CD14-positive monocyte (primary cell): Measurements from ENCODE around the gene IKZF1. TPM values are rescaled to one million over a fixed set of nuclear protein-coding genes. Genes with fewer than 3 reads are reported as not detected.

Experiments used
- DNase-seq, 3 donors: peaks; one replicate each; pipeline ENCODE4 v3.0.0-alpha.2; 2011 to 2022
- H2AFZ ChIP-seq: 2 replicates; pipeline ENCODE4 v1.6.0; 2012; ENCODE audit warnings: mild to moderate bottlenecking, low read depth, low read length, inconsistent platforms; ENCODE audit not compliant: insufficient read depth, poor library complexity, severe bottlenecking
- H3K27ac ChIP-seq, 2 donors: 1 replicate in 1 of 2; 2 replicates in 1 of 2; pipeline ENCODE4 v1.5.1; 2012 to 2013; ENCODE audit warnings: low read length in 2 of 2, control low read depth in 1 of 2, inconsistent platforms in 1 of 2, low read depth in 1 of 2, mild to moderate bottlenecking in 1 of 2
- H3K27me3 ChIP-seq, 2 donors: one replicate each; pipeline versions ENCODE4 v1.6.0 to v1.6.1; 2011 to 2013; ENCODE audit warnings: low read length in 2 of 2; ENCODE audit not compliant: control insufficient read depth in 2 of 2, insufficient read depth in 2 of 2
- H3K36me3 ChIP-seq, 2 donors: replicated peaks in 1 of 2; 1 replicate in 1 of 2; 2 replicates in 1 of 2; pipeline versions ENCODE4 v1.5.1 to v1.6.1; 2012 to 2013; ENCODE audit warnings: low read length in 2 of 2, control low read depth in 1 of 2, inconsistent platforms in 1 of 2, mild to moderate bottlenecking in 1 of 2; ENCODE audit not compliant: insufficient read depth in 2 of 2, control insufficient read depth in 1 of 2
- H3K4me1 ChIP-seq, 2 donors: 1 replicate in 1 of 2; 2 replicates in 1 of 2; pipeline versions ENCODE4 v1.5.1 to v1.6.1; 2012 to 2013; ENCODE audit warnings: low read length in 2 of 2, control low read depth in 1 of 2, inconsistent platforms in 1 of 2, mild to moderate bottlenecking in 1 of 2, moderate library complexity in 1 of 2; ENCODE audit not compliant: insufficient read depth in 2 of 2, control insufficient read depth in 1 of 2
- H3K4me2 ChIP-seq: replicated peaks from 2 replicates; pipeline ENCODE3; 2012; ENCODE audit warnings: low read length, moderate library complexity, mild to moderate bottlenecking; ENCODE audit not compliant: poor library complexity, severe bottlenecking; ENCODE audit errors: extremely low read depth
- H3K4me3 ChIP-seq, 3 experiments: fragments of 200-600 bp in 1 of 3; sonication (generic) in 1 of 3; replicated peaks in 1 of 3; 1 replicate in 2 of 3; 2 replicates in 1 of 3; pipeline ENCODE4 v1.5.1; 2011 to 2013; ENCODE audit warnings: low read length in 3 of 3, mild to moderate bottlenecking in 3 of 3, control low read depth in 2 of 3, low read depth in 2 of 3, inconsistent platforms in 1 of 3, moderate library complexity in 1 of 3
- H3K79me2 ChIP-seq: 2 replicates; pipeline ENCODE4 v1.6.0; 2012; ENCODE audit warnings: mild to moderate bottlenecking, control low read depth, inconsistent platforms, low read length, moderate library complexity; ENCODE audit not compliant: insufficient read depth
- H3K9ac ChIP-seq: 2 replicates; pipeline ENCODE4 v1.6.0; 2017; ENCODE audit warnings: low read length, mild to moderate bottlenecking; ENCODE audit not compliant: insufficient read depth, poor library complexity, severe bottlenecking
- H3K9me3 ChIP-seq, 2 donors: replicated peaks in 1 of 2; 1 replicate in 1 of 2; 2 replicates in 1 of 2; pipeline versions ENCODE4 v1.5.1 to v1.6.1; 2012 to 2013; ENCODE audit warnings: low read length in 2 of 2, control low read depth in 1 of 2; ENCODE audit not compliant: control insufficient read depth in 1 of 2, insufficient read depth in 1 of 2
- H4K20me1 ChIP-seq: 2 replicates; pipeline ENCODE4 v1.6.0; 2012; ENCODE audit warnings: mild to moderate bottlenecking, low read length, control low read depth, moderate library complexity; ENCODE audit not compliant: insufficient read depth
- H3K27ac Mint-ChIP-seq, 7 donors: one replicate each; pipeline ENCODE4 v1.8.0; 2020; ENCODE audit warnings: mild to moderate bottlenecking in 7 of 7, mixed read lengths in 7 of 7, moderate library complexity in 6 of 7, inconsistent platforms in 2 of 7
- H3K27me3 Mint-ChIP-seq, 3 donors: one replicate each; pipeline ENCODE4 v1.8.0; 2021 to 2022; ENCODE audit warnings: low read depth in 3 of 3, mild to moderate bottlenecking in 3 of 3, mixed read lengths in 3 of 3, moderate library complexity in 3 of 3, inconsistent platforms in 1 of 3
- H3K36me3 Mint-ChIP-seq, 2 donors: one replicate each; pipeline ENCODE4 v1.8.0; 2020; ENCODE audit warnings: mixed read lengths in 2 of 2, inconsistent platforms in 1 of 2, mild to moderate bottlenecking in 1 of 2
- H3K4me1 Mint-ChIP-seq: one replicate; pipeline ENCODE4 v1.8.0; 2020; ENCODE audit warnings: mild to moderate bottlenecking, mixed read lengths
- H3K4me3 Mint-ChIP-seq, 2 donors: one replicate each; pipeline ENCODE4 v1.8.0; 2020; ENCODE audit warnings: mild to moderate bottlenecking in 2 of 2, mixed read lengths in 2 of 2, moderate library complexity in 1 of 2
- H3K9me3 Mint-ChIP-seq, 7 donors: one replicate each; pipeline ENCODE4 v1.8.0; 2020 to 2022; ENCODE audit warnings: mixed read lengths in 7 of 7, mild to moderate bottlenecking in 6 of 7, moderate library complexity in 6 of 7, inconsistent platforms in 2 of 7
- WGBS: methylation state at CpG from one replicate; pipeline ENCODE4 v1.1.5; 2013; ENCODE audit warnings: missing lambda C conversion rate; ENCODE audit not compliant: insufficient coverage; 5-methylcytosine and 5-hydroxymethylcytosine counted together
- intact Hi-C, 2 donors: fragments of 100-400 bp; cut with micrococcal nuclease; formaldehyde crosslinking; loops; one replicate each; pipeline versions ENCODE4 v1.15.0 to v1.15.1; 2023
- polyA plus RNA-seq, 3 donors: library from polyadenylated mRNA; depleted of rRNA in 1 of 3; unstranded in 2 of 3; stranded (reverse) in 1 of 3; fragments of 300-500 nt in 2 of 3; fragments of >200 nt in 1 of 3; fragmentation: Illumina TruSeq in 2 of 3; gene quantifications; 1 replicate in 2 of 3; 2 replicates in 1 of 3; pipeline ENCODE4 v1.2.3, GENCODE V29; 2012 to 2021
- TF ChIP-seq, protein P1 (sequence below): fragments of 200-600 bp; IDR thresholded peaks from one replicate; pipeline ENCODE4 v1.8.0; 2022; ENCODE audit warnings: antibody characterized with exemption, mild to moderate bottlenecking

Gene IKZF1
- polyA plus RNA-seq, 3 donors = 38.4 to 130 (median 80.2) TPM

DNA sequence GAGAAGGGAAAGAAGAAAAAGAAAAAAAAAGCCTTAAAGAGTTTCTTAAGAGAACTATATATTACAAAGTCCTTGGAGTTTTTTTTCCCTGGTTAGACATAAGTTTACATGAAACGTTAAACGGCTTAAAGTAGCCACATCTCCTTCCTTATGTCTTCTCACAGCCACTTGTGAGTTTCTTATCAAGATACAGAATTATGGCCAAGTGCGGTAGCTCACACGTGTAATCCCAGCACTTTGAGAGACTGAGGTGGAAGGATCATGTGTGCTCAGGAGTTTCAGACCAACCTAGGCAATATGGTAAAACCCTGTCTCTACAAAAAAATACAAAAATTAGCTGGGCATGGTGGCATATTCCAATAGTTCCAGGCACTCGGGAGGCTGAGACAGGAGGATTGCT lies 54.3 kb downstream of the IKZF1 start:
- peaks cover 93% of the 10 kb centered on the region for H3K4me1 Mint-ChIP-seq
- WGBS = 100% methylated on average over 1 of the region's 5 CpGs
- Histone ChIP-seq H3K27ac (peak overlapping the region in 1 of 2 donors; percentile 97), H2AFZ (no peak overlapping the region), H3K4me1 (peaks cover 62 to 77% of the 10 kb centered on the region in 2 donors), H3K4me2 (no peak overlapping the region), H3K79me2 (peaks cover 86% of the 10 kb centered on the region), H4K20me1 (peaks cover 92% of the 10 kb centered on the region), H3K9ac (no peak overlapping the region), H3K36me3 (peaks cover 57 to 78% of the 10 kb centered on the region in 2 donors), H3K27me3 (no peaks in the 10 kb centered on the region), H3K9me3 (no peaks in the 10 kb centered on the region), H3K4me3 (no peak overlapping the region)
- no peaks in the 10 kb centered on the region for H3K27me3 Mint-ChIP-seq
- peak overlapping the region in 6 of 7 donors; percentile 96 to 100 (median 99) for H3K27ac Mint-ChIP-seq
- peaks cover 0 to 2% (median 0%) of the 10 kb centered on the region in 7 donors for H3K9me3 Mint-ChIP-seq
- intact Hi-C loops = loop anchor here (5.0 kb wide), 4 partner anchors 41 to 141 kb away; no protein-coding TSS in a partner anchor
- H3K36me3 Mint-ChIP-seq = peaks cover 68 to 86% of the 10 kb centered on the region in 2 donors
- no peak overlapping the region for H3K4me3 Mint-ChIP-seq
- no peak for DNase-seq
- TF ChIP-seq, protein P1, sequence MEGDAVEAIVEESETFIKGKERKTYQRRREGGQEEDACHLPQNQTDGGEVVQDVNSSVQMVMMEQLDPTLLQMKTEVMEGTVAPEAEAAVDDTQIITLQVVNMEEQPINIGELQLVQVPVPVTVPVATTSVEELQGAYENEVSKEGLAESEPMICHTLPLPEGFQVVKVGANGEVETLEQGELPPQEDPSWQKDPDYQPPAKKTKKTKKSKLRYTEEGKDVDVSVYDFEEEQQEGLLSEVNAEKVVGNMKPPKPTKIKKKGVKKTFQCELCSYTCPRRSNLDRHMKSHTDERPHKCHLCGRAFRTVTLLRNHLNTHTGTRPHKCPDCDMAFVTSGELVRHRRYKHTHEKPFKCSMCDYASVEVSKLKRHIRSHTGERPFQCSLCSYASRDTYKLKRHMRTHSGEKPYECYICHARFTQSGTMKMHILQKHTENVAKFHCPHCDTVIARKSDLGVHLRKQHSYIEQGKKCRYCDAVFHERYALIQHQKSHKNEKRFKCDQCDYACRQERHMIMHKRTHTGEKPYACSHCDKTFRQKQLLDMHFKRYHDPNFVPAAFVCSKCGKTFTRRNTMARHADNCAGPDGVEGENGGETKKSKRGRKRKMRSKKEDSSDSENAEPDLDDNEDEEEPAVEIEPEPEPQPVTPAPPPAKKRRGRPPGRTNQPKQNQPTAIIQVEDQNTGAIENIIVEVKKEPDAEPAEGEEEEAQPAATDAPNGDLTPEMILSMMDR = no peak

DNA sequence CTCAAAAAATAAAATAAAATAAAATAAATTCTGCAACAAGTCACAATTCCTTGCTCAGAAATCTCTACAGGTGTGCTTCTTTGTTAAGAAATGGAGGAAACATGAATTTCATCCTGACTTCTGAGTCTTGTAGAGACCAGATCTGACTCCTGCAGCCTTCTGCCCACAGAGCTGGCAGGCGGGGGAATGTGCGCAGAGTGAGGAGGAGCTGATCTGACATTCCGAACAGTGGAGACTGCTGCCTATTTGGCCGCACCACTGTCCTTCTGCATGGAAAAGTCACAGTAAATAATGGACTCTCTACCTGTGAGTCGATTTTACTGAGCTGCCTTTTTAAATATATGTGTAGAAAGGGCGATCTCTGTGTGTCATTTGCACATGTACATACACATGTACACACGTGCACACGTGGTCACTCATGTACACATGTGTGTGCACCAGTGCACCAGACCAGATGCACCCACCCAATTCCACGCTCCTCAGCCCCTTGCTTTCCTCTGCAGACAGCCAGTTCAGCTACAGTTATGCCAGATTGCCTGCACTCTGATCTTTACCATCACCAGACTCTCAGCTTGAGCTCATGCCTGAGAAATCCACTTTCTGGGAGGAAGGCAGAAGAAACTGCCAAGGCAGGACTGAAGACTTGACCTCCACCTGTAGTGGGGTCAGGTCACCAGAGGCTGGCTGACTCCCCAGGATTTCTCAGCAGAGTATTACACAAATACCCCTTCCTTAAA lies 54.9 kb downstream of the IKZF1 start:
- H3K27ac Mint-ChIP-seq = peak overlapping the region in 5 of 7 donors; percentile 35 to 96 (median 62)

More for the DNA sequence above, 54.9 kb downstream of the IKZF1 start:
- TF ChIP-seq, protein P1 = no peak
- Histone ChIP-seq H3K27me3 (no peaks in the 10 kb centered on the region), H3K36me3 (peaks cover 56 to 78% of the 10 kb centered on the region in 2 donors), H3K9ac (no peak overlapping the region), H3K4me3 (no peak overlapping the region), H3K27ac (peak overlapping the region in 1 of 2 donors; percentile 72), H3K4me1 (peaks cover 55 to 71% of the 10 kb centered on the region in 2 donors), H4K20me1 (peaks cover 92% of the 10 kb centered on the region), H3K4me2 (no peak overlapping the region), H2AFZ (no peak overlapping the region), H3K79me2 (peaks cover 86% of the 10 kb centered on the region), H3K9me3 (no peaks in the 10 kb centered on the region)
- no peak overlapping the region for H3K4me3 Mint-ChIP-seq
- no peak for DNase-seq
- H3K9me3 Mint-ChIP-seq = peaks cover 0 to 2% (median 0%) of the 10 kb centered on the region in 7 donors
- peaks cover 64 to 84% of the 10 kb centered on the region in 2 donors for H3K36me3 Mint-ChIP-seq
- peaks cover 86% of the 10 kb centered on the region for H3K4me1 Mint-ChIP-seq
- 96% methylated on average over 7 of the region's 9 CpGs for WGBS
- H3K27me3 Mint-ChIP-seq = no peaks in the 10 kb centered on the region
- intact Hi-C loops = loop anchor here (5.0 kb wide), 4 partner anchors 42 to 142 kb away; no protein-coding TSS in a partner anchor
